HEK293 (cell line): ENCODE results near the gene DDX54.

Source experiments
- CTCF ChIA-PET: fragments of 350-600 bp; formaldehyde crosslinking; extraction: SDS; loops from one replicate; lab custom pipeline; 2021; ENCODE audit warnings: antibody characterized with exemption; lab: Yijun Ruan, JAX
- POLR2A ChIA-PET: fragments of 300-600 bp; formaldehyde crosslinking; extraction: SDS; loops from one replicate; lab custom pipeline; 2020; ENCODE audit warnings: antibody characterized with exemption, inconsistent platforms; lab: Yijun Ruan, JAX
- H3K27ac ChIP-seq: fragments of 200-500 bp; sonication (Bioruptor generic); 2 replicates; pipeline ENCODE4 v1.5.1; 2014; ENCODE audit warnings: low read depth, low read length, control low read depth, inconsistent platforms; ENCODE audit errors: extremely low read depth
- H3K36me3 ChIP-seq, 2 experiments: fragments of 200-500 bp in 1 of 2; sonication (Bioruptor generic) in 1 of 2; 1 replicate in 1 of 2; 2 replicates in 1 of 2; pipeline ENCODE4 v1.5.1; 2014 to 2017; ENCODE audit warnings: inconsistent platforms in 2 of 2, low read length in 2 of 2; ENCODE audit not compliant: control insufficient read depth in 2 of 2, insufficient read depth in 1 of 2
- H3K4me1 ChIP-seq: fragments of 200-500 bp; sonication (Bioruptor generic); 2 replicates; pipeline ENCODE4 v1.5.1; 2014; ENCODE audit warnings: mild to moderate bottlenecking, low read length, inconsistent platforms; ENCODE audit not compliant: control insufficient read depth, insufficient read depth
- H3K4me3 ChIP-seq: 2 replicates; pipeline ENCODE4 v1.5.1; 2011; ENCODE audit warnings: low read depth, mild to moderate bottlenecking, control low read depth, low read length, moderate library complexity
- H3K9me3 ChIP-seq: fragments of 200-500 bp; sonication (Bioruptor generic); 2 replicates; pipeline ENCODE4 v1.5.1; 2014; ENCODE audit warnings: low read depth, low read length, inconsistent platforms; ENCODE audit not compliant: control insufficient read depth, insufficient read depth
- EGR2 ChIP-seq: fragments of 450-650 bp; formaldehyde crosslinking; IDR thresholded peaks from 2 replicates; pipeline ENCODE4 v1.5.1; 2016; ENCODE audit warnings: low read depth, missing biosample characterization, missing genetic modification characterization
- FEZF1 ChIP-seq: fragments of 450-650 bp; formaldehyde crosslinking; IDR thresholded peaks from 2 replicates; pipeline ENCODE4 v1.5.1; 2016; ENCODE audit warnings: missing biosample characterization, missing genetic modification characterization
- KLF1 ChIP-seq: fragments of 450-650 bp; formaldehyde crosslinking; IDR thresholded peaks from 2 replicates; pipeline ENCODE4 v1.5.1; 2016; ENCODE audit warnings: missing biosample characterization, missing genetic modification characterization
- KLF10 ChIP-seq: fragments of 450-650 bp; IDR thresholded peaks from 2 replicates; pipeline ENCODE4 v1.5.1; 2018; ENCODE audit warnings: missing biosample characterization, mild to moderate bottlenecking, missing genetic modification characterization
- OSR2 ChIP-seq: fragments of 450-650 bp; formaldehyde crosslinking; IDR thresholded peaks from 2 replicates; pipeline ENCODE4 v1.5.1; 2016; ENCODE audit warnings: missing biosample characterization, missing genetic modification characterization
- RBAK ChIP-seq: fragments of 450-650 bp; formaldehyde crosslinking; IDR thresholded peaks from 2 replicates; pipeline ENCODE4 v1.5.1; 2016; ENCODE audit warnings: missing biosample characterization, missing genetic modification characterization
- REPIN1 ChIP-seq: fragments of 450-650 bp; formaldehyde crosslinking; IDR thresholded peaks from 2 replicates; pipeline ENCODE4 v1.5.1; 2017; ENCODE audit warnings: missing biosample characterization, missing genetic modification characterization, low read depth
- SP2 ChIP-seq: fragments of 450-650 bp; formaldehyde crosslinking; IDR thresholded peaks from 2 replicates; pipeline ENCODE4 v1.5.1; 2016; ENCODE audit warnings: missing biosample characterization, missing genetic modification characterization
- ZBTB20 ChIP-seq: fragments of 450-650 bp; formaldehyde crosslinking; IDR thresholded peaks from 2 replicates; pipeline ENCODE4 v1.5.1; 2016; ENCODE audit warnings: missing biosample characterization, missing genetic modification characterization
- ZBTB44 ChIP-seq: fragments of 450-650 bp; IDR thresholded peaks from 2 replicates; pipeline ENCODE4 v1.5.1; 2018; ENCODE audit warnings: missing biosample characterization, mild to moderate bottlenecking, missing genetic modification characterization
- ZBTB49 ChIP-seq: fragments of 450-650 bp; formaldehyde crosslinking; IDR thresholded peaks from 2 replicates; pipeline ENCODE4 v1.5.1; 2016; ENCODE audit warnings: missing biosample characterization, missing genetic modification characterization, low read depth
- ZBTB6 ChIP-seq: fragments of 450-650 bp; formaldehyde crosslinking; IDR thresholded peaks from 2 replicates; pipeline ENCODE4 v1.5.1; 2017; ENCODE audit warnings: missing biosample characterization, missing genetic modification characterization
- ZBTB7A ChIP-seq: fragments of 450-650 bp; formaldehyde crosslinking; IDR thresholded peaks from 2 replicates; pipeline ENCODE4 v1.5.1; 2016; ENCODE audit warnings: low read depth, missing biosample characterization, missing genetic modification characterization
- ZIC2 ChIP-seq: fragments of 450-650 bp; formaldehyde crosslinking; IDR thresholded peaks from 2 replicates; pipeline ENCODE4 v1.5.1; 2016; ENCODE audit warnings: missing biosample characterization, missing genetic modification characterization
- ZNF121 ChIP-seq: fragments of 450-650 bp; formaldehyde crosslinking; IDR thresholded peaks from 2 replicates; pipeline ENCODE4 v1.5.1; 2016; ENCODE audit warnings: missing biosample characterization, missing genetic modification characterization
- ZNF140 ChIP-seq: fragments of 450-650 bp; formaldehyde crosslinking; IDR thresholded peaks from 2 replicates; pipeline ENCODE4 v1.5.1; 2016; ENCODE audit warnings: missing biosample characterization, missing genetic modification characterization
- ZNF211 ChIP-seq: fragments of 450-650 bp; formaldehyde crosslinking; IDR thresholded peaks from 2 replicates; pipeline ENCODE4 v1.5.1; 2016; ENCODE audit warnings: low read depth, missing biosample characterization, missing genetic modification characterization
- ZNF302 ChIP-seq: fragments of 450-650 bp; formaldehyde crosslinking; IDR thresholded peaks from 2 replicates; pipeline ENCODE4 v1.5.1; 2016; ENCODE audit warnings: missing biosample characterization, missing genetic modification characterization, low read depth
- ZNF404 ChIP-seq: fragments of 450-650 bp; formaldehyde crosslinking; IDR thresholded peaks from 2 replicates; pipeline ENCODE4 v1.5.1; 2017; ENCODE audit warnings: missing biosample characterization, missing genetic modification characterization
- ZNF416 ChIP-seq: fragments of 450-650 bp; formaldehyde crosslinking; IDR thresholded peaks from 2 replicates; pipeline ENCODE4 v1.5.1; 2016; ENCODE audit warnings: missing biosample characterization, missing genetic modification characterization
- ZNF426 ChIP-seq: fragments of 450-650 bp; formaldehyde crosslinking; IDR thresholded peaks from 2 replicates; pipeline ENCODE4 v1.5.1; 2017; ENCODE audit warnings: missing biosample characterization, missing genetic modification characterization, mild to moderate bottlenecking, inconsistent platforms, moderate library complexity
- ZNF501 ChIP-seq: fragments of 450-650 bp; formaldehyde crosslinking; IDR thresholded peaks from 2 replicates; pipeline ENCODE4 v1.5.1; 2016; ENCODE audit warnings: missing biosample characterization, missing genetic modification characterization
- ZNF658 ChIP-seq: fragments of 450-650 bp; formaldehyde crosslinking; IDR thresholded peaks from 2 replicates; pipeline ENCODE4; 2016; ENCODE audit warnings: missing biosample characterization, missing genetic modification characterization
- ZNF664 ChIP-seq: fragments of 450-650 bp; formaldehyde crosslinking; IDR thresholded peaks from 2 replicates; pipeline ENCODE4 v1.5.1; 2016; ENCODE audit warnings: missing biosample characterization, missing genetic modification characterization
- ZNF76 ChIP-seq: fragments of 450-650 bp; formaldehyde crosslinking; IDR thresholded peaks from 2 replicates; pipeline ENCODE4; 2016; ENCODE audit warnings: low read depth, missing biosample characterization, missing genetic modification characterization, borderline replicate concordance
- ZSCAN16 ChIP-seq: fragments of 450-650 bp; formaldehyde crosslinking; IDR thresholded peaks from 2 replicates; pipeline ENCODE4 v1.5.1; 2016; ENCODE audit warnings: missing biosample characterization, missing genetic modification characterization
- ZSCAN30 ChIP-seq: fragments of 450-650 bp; IDR thresholded peaks from 2 replicates; pipeline ENCODE4 v1.5.1; 2018; ENCODE audit warnings: missing biosample characterization, mild to moderate bottlenecking, missing genetic modification characterization, moderate library complexity
- ZXDB ChIP-seq: fragments of 450-650 bp; formaldehyde crosslinking; IDR thresholded peaks from 2 replicates; pipeline ENCODE4 v1.5.1; 2016; ENCODE audit warnings: missing biosample characterization, missing genetic modification characterization

Gene DDX54

GRCh38 chr12:113184900-113185179 is 438 bp downstream of the DDX54 start:
- peak overlapping the region; percentile 99 for H3K4me3 ChIP-seq
- peaks cover 20 to 52% of the 10 kb centered on the region in 2 experiments for H3K36me3 ChIP-seq
- ChIA-PET CTCF (interaction anchor here (0.7 kb wide), 1 partner anchor 12 kb away, joined by 8 read pairs; no protein-coding TSS in a partner anchor), POLR2A (interaction anchor here (0.5 to 2.3 kb wide), 11 partner anchors 8 to 237 kb away, joined by 3 to 16 read pairs (median 5); partner anchors contain the start of genes SDSL, SLC8B1 and TPCN1)
- peaks cover 3% of the 10 kb centered on the region; the same call in 1 of the 2 replicates for H3K4me1 ChIP-seq
- H3K9me3 ChIP-seq: no peaks in the 10 kb centered on the region
- peak overlapping the region; percentile 94 for H3K27ac ChIP-seq
- TF ChIP-seq SP2 (tag by site-specific recombination): peak; percentile 78
- no peak for TF ChIP-seq ZBTB20 (tag by site-specific recombination)
- TF ChIP-seq ZBTB6: peak; percentile 63; the same call in 1 of the 2 replicates

GRCh38 chr12:113184098-113184899 is 979 bp downstream of the DDX54 start:
- Histone ChIP-seq H3K4me3 (peak overlapping the region; percentile 99), H3K36me3 (peaks cover 22 to 54% of the 10 kb centered on the region in 2 experiments), H3K9me3 (no peaks in the 10 kb centered on the region), H3K27ac (peak overlapping the region; percentile 94; the same call in 1 of the 2 replicates), H3K4me1 (peaks cover 3% of the 10 kb centered on the region; the same call in 1 of the 2 replicates)
- ChIA-PET POLR2A (interaction anchor here (1.0 to 2.3 kb wide), 5 partner anchors 9 to 238 kb away, joined by 4 to 16 read pairs (median 10); partner anchors contain the start of genes SDSL, SLC8B1 and TPCN1), CTCF (interaction anchor here (1.7 kb wide), 1 partner anchor 10 kb away, joined by 11 read pairs; no protein-coding TSS in a partner anchor)
- no peak for TF ChIP-seq KLF10 (tag by site-specific recombination)
- TF ChIP-seq ZNF211: no peak
- 0 out of 2 replicates have a peak, but pooled peaks have one; percentile 15 for TF ChIP-seq EGR2
- TF ChIP-seq ZNF302 (tag by site-specific recombination): no peak
- TF ChIP-seq ZNF658 (tag by site-specific recombination): no peak
- TF ChIP-seq ZNF121 (tag by site-specific recombination): peak; percentile 77
- TF ChIP-seq ZSCAN16 (tag by site-specific recombination): no peak
- TF ChIP-seq ZBTB49 (tag by site-specific recombination): no peak
- TF ChIP-seq ZNF140 (tag by site-specific recombination): no peak
- TF ChIP-seq OSR2 (tag by site-specific recombination): peak; percentile 49; the same call in 1 of the 2 replicates
- no peak for TF ChIP-seq ZNF416
- no peak for TF ChIP-seq ZXDB
- no peak for TF ChIP-seq REPIN1 (tag by site-specific recombination)
- TF ChIP-seq FEZF1 (tag by site-specific recombination): no peak
- TF ChIP-seq ZNF501 (tag by site-specific recombination): no peak
- TF ChIP-seq ZSCAN30 (tag by site-specific recombination): no peak
- TF ChIP-seq ZNF76 (tag by site-specific recombination): no peak
- TF ChIP-seq ZNF426: no peak
- no peak for TF ChIP-seq KLF1 (tag by site-specific recombination)
- TF ChIP-seq ZNF404 (tag by site-specific recombination): no peak
- TF ChIP-seq RBAK (tag by site-specific recombination): no peak
- TF ChIP-seq ZBTB44 (tag by site-specific recombination): no peak
- TF ChIP-seq ZIC2: no peak
- TF ChIP-seq ZBTB7A (tag by site-specific recombination): no peak
- TF ChIP-seq ZNF664 (tag by site-specific recombination): 0 out of 2 replicates have a peak, but pooled peaks have one; percentile 31
